Measurements from ENCODE around the gene NADK2.
A peak's percentile ranks its signal among the peaks of the same experiment; 100 is the strongest.
"Not testable (repeated sequence)": the region's sequence is repeated elsewhere in the genome, so short reads cannot be mapped to it uniquely, and the experiment has no call there.

The NADK2 gene, protein sequence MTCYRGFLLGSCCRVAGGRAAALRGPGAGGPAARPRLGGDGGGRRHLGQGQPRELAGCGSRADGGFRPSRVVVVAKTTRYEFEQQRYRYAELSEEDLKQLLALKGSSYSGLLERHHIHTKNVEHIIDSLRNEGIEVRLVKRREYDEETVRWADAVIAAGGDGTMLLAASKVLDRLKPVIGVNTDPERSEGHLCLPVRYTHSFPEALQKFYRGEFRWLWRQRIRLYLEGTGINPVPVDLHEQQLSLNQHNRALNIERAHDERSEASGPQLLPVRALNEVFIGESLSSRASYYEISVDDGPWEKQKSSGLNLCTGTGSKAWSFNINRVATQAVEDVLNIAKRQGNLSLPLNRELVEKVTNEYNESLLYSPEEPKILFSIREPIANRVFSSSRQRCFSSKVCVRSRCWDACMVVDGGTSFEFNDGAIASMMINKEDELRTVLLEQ

DNA sequence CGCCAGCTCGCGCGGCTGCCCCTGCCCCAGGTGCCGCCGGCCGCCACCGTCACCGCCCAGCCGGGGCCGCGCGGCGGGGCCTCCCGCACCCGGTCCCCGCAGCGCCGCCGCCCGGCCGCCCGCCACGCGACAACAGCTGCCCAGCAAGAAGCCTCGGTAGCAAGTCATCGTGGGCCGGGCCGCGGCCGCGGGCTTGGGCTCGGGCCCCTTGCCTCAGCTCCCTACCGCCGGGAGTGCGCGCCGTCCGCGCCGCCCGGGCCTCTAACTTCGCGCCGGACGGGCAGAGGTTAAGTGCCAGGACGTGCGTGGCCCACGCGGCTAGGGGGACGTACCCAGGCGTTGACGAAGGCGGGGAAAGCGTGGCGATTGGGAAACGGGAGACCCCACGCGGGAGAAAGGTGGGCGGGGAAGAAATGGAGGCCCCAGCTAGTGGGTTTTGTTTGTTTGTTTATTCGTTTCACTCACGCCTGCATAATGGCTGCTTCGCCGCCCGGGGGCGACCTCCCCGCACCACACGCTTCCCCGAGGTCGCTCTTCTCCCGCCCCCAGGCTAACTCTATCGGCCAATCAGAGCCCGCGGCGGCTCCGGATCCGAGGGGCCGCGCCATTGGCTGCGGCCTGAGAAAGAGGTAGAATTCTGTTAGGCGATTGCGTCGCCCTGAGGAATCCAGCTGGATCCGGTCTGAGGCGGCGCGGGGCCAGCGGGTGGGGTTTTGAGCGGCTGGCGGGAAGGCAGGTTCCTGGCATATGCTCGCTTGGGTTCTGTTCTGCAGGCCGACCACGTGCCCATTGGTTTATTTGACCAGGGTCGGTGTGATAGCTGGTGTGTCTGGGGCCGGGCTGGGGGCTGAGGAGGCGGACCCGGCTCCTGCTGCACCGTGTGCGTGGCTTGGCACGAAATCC lies at the start of gene NADK2:
NADK2 (minus strand) TSS at position 295 of the 903 bp plus-strand sequence; CDS start at position 168, 127 bp downstream.
- peak; percentile 89 for DNase-seq

DNA sequence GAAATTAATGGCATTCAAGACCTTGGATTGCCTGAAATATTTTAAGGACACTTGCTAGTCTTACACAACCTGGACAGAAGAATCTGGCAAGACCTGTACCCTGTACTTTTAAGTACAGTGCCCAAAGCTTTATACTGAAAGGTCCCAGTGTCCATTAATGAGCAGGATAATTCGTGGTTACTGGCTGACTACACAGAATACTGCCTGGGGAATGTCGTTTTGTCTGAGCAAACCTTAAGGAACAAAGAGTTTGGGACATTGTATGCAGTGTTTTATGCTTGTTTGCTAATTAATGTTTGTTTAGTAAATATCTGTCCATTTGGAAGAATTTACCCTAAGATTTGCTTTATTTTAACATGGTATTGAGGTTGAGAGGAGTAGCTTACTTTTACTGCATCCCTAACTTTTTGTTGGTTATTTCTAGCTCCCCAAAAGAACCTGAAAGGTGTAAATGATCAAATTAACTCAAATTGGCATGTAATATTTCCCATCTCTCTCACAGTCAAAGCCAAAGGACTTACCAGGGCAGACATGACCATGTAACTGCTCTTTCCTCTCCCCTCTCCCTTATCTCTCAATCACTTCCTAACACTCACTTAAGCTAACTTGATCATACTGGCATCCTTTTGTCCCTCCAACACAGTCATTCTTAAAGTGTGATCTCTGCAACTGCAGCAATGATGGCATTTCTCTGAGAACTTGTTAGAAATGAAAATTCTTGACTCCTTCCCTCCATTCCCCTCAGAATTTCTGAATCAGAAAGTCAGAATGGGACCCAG lies 44.3 kb upstream of the NADK2 start:
- DNase-seq: no peak

DNA sequence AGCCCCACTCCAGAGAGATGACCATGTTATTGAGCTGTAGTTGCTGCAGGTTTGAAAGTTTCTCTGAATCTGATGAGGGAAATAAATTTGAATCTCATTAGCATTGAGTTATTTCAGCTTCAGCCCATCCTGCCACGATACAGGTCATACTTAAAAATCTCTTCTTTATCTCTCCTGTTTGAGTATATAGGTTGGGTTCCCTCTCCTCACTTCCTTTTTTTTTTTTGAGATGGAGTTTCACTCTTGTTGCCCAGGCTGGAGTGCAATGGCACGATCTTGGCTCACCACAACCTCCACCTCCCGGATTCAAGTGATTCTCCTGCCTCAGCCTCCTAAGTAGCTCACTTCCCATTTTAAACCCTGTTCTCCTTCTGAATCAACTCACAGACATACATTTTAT lies 42.0 kb upstream of the NADK2 start:
- DNase-seq: not testable (repeated sequence)

DNA sequence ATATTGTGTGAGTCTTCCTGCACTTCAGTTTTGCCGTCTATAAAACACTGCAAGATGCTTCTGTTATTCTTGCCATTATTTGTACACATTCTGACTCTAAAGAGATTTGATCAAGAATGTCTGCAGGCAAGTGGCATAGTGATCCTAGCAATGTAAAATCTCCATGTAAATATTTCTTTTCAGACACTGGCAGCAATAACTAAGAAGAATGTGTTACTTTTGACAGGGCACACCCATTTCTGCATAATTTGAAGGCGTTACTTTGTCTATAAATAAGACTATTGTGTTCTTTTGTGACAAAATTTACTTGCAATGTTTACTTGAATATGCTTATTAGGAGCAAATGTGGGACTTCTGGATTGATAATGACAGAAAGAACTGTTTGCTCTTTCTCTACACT lies 39.9 kb upstream of the NADK2 start:
- no peak for DNase-seq

DNA sequence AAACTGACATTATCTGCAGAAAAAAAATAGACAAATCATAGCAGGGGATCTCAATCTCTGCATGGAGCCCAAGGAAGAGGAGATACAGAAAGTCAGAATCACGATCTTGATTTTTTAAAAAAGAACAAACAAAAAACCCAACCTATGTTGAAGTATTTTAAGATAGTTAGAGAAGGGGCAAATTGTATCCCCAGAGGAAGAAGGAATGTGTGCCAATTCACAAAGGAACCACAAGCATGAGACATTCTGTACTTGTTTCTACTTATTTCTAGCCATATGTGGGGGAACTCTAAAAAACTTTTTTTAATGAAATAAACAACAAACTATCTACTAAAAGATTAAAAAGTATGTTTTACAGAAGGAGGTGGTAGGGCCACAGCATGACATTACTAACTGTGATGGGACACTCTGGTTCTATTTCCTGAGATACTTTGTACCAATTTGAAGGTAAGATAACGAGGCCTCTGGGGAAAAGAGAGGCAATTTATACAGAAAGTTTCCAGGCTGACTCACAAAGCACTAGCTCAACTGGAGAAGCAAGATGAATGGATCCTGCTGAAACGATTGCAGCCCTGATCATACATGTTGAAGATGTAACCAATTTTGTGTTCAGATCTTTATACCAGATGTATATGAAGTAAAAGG lies 37.5 kb upstream of the NADK2 start:
- no peak for DNase-seq

DNA sequence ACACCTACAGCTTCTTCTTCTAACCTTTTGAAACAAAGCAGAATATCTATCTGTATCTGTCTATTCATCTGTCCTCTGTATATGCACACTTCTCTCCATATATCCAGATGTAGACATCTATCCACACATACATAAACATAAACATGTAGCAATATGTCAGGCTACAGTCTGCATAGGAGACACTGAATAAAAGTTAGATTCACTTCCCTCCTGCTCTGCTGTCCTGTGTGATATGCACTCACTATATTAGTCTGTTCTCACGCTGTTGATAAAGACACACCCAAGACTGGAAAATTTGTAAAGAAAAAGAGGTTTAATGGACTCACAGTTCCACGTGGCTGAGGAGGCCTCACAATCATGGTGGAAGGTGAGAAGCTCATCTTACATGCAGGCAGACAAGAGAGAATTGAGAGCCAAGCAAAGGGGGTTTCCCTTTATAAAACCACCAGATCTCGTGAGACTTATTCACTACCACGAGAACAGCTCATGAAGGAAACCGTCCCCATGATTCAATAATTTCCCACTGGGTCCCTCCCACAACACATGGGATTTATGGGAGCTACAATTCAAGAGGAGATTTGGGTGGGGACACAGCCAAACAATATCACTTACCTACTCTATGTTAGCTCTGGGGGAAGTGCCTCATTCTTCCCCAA lies 35.9 kb upstream of the NADK2 start:
- DNase-seq: no peak

DNA sequence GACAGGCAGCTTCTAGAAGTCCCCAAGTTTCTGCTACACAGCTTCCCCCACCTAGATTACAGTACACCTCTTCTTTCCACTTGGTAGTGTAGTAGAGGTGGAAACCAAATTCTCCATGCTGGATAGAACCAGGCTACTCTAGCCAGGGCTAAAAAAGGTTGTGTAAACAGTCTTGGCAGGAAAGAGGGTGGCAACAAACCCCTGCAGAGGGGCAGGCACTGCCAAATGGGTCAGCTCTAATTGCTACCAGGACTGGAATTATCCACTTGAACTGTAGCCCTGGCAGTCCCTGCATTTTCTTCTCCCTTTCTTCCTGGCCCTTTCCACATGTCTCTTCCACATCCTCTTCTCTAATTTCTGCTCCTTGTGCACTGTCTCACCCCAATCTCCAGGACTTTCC lies 35.1 kb upstream of the NADK2 start:
- no peak for DNase-seq

DNA sequence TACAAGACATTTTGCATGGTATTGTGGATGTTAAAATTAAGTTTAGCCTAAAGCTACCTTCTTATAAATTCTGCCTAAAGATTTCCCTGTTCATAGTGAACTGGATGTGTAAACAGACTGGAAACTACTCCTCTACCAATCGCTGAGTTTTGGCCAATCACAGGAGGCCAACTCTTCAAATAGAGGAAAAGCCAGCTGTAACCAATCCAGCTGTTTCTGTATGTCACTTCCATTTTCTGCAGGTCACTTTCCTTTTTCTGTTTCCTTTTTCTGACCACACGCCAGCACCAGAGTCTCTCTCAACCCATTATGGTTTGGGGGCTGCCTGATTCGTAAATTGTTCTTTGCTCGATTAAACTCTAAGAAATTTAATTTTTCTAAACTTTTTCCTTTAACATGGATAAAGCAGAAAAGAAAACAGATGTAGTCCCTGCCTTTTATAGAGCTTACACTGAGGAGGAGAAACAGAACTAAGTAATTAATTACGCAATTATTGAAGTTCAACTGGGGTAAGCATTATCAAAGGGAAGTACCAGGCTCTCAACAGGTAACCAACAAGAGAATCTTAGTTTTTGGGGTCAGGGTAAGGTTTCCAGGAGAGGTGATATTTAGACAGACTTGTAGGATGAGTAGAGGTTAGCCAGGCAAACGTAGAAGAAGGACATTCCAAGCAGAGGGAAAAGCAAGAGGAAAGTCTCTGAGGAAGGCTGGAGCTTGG lies 32.2 kb upstream of the NADK2 start:
- no peak for DNase-seq

DNA sequence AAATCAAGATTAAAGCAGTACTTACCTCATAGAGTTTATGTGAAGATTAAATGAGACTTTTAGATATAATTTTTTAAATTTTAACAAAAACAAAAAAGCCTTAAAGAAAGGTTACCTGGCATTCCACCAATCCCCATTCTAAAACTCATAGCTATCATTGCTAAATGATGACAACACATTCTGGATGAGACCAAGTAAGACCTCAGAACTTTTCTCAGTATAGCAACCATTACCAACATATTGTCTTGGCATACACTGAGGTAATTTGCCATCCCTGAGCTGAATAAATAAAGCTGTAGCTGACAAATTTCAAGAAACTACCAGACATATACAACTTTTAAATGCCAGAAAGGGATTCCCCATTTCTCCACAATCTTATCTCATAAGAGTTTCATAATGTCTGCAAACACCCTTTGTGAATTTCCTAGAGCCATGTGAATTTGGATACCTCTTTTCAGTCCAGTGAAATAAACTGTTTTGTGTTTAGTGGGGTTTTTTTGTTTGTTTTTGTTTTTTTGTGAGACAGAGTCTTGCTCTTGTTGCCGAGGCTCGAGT lies 30.5 kb upstream of the NADK2 start:
- DNase-seq: no peak

DNA sequence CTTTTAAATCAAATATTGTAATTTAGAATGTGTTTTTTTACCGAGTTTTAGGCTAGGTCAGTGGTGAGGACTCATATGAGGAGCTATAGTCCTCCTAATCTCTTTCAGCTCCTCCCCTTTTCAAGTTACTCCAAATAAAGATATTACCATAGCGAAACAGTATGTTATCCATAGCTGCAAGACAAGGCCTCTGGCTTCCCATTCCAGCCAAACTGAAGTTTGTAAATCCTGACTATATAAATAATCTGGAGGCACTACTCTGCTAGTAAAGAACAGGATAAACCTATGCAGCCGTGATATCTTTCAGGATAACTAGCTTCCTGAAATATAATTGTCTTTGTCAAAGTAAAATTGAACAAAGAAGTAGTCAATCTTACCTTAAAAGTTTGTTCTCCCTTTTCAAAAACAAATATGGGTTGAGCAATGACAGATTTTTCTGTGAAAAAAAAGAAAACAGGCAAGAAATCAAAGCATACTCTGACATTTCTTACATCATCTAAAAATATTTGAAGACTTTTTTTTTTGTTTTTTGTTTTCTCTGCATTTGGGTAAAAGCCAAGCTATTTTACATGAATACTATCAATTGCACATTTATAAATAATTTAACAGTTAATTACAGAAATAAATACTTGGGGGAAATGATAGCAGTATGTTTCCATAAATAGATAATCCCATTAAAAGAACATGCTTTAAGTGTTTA lies 29.3 kb upstream of the NADK2 start:
- no peak for DNase-seq

DNA sequence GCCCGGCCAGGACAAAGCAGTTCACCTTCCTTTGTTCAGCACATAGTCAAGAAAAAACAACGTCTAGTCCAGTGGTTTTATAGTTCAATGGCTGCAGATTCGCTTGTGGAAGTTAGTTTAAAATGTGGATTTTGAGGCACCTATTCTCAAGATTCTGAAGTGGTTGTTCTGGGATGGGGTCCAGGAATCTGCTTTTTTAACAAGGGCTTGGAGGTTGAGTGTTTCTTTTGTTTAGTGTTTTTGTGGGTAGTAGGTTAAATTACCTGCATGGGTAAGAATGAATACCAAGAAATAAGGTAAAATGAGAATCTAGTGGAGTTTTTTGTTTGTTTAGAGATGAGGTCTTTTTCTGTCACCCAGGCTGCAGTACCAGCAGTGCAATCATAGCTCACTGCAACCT lies 28.4 kb upstream of the NADK2 start:
- no peak for DNase-seq

DNA sequence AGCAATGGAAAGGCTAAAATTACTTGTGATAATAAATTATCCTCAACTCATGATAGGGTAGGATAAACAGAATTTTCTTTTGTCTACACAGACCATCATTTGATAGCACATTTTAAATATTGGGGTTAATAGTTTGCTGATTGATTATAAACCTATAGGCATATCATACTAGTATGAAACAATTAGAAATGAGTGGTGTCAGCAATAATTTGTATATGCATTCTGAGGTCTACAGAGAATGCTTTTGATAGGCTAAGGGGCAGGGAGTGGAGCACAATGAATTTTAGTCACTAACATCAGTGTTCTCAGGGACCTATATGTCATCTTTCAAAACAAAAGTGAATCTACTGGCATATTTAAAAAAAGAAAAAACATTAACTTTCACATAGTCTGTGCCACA lies 27.8 kb upstream of the NADK2 start:
- DNase-seq: no peak

DNA sequence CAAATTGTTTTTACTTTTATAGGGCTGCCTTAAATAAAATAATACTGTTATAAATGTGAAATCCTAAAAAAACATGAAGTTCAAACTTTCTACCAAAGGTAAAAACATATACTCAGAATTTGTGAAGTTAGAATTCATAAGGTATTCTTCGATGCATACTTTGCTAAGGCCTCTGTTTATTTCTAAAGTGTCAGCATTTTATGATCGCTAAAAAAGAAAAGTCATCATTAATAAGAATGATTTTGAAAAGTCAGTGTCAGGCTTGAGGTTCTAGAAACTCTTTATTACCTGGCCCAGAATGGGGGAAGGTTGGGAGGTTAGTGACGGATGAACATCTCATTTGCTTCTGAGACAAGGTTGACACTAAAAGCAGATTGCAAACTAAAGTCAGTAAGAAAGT lies 26.2 kb upstream of the NADK2 start:
- no peak for DNase-seq

DNA sequence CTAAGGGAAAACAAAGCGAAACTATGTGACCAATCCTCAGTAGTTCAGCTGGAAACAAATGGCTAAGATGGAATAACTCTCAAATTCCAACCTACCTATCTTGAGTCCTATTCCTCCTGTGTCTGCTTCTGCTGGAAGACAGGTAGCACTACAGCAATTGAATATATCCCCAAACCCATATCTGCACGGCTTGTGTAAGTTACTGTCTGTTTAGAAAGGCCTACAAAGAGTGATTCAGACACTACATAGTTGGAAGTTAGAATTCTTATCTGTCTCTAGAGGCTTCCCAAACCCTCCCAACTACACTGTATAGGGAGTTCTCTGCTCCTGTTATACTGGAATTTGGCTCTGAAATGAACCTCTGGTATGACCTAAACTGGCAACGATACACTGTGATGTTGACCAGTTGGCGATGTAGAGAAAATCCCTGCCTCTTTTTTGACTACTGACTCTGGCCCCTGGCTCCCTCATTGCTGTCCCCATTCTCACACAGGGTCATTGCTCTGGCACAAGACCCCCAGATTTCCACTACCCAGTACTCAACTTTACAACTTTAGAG lies 22.6 kb upstream of the NADK2 start:
- DNase-seq: no peak

DNA sequence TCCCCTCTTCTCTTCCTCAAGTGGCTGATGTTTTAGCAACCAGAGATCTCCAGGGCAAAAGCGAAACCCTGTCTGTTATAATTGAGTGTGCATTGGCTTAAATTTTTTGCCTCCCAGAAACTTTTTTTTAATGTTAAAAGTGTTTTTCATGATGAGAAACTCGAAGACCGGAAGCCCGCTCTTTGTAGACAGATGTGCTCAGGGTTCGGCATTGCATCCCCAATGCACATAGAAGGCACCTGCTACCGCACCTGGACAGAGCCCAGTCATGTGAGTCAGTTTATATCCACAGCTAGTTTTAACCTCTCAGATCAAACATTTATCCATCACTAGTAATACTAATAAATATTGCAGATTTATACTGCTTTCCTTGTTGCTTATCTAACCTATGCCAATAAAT lies 19.5 kb upstream of the NADK2 start:
- DNase-seq: no peak

DNA sequence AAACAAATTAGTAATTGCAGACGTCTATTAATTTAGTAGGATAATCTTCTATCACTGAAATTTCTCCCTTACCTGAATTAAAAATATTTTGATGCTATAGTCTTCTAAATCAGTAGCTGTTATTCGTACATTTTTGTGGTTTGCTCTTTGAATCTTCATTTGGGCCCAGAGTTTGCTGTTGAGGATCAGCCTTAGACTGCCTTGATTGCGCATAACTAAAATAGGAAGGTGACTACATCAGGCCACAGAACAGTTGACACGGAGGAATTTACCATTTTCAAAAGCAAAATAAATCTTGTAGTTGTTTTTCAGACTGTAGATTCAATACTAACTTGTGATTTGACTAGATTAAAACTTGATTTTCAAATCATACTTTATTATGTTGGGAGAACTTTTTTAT lies 11.8 kb upstream of the NADK2 start:
- no peak for DNase-seq

DNA sequence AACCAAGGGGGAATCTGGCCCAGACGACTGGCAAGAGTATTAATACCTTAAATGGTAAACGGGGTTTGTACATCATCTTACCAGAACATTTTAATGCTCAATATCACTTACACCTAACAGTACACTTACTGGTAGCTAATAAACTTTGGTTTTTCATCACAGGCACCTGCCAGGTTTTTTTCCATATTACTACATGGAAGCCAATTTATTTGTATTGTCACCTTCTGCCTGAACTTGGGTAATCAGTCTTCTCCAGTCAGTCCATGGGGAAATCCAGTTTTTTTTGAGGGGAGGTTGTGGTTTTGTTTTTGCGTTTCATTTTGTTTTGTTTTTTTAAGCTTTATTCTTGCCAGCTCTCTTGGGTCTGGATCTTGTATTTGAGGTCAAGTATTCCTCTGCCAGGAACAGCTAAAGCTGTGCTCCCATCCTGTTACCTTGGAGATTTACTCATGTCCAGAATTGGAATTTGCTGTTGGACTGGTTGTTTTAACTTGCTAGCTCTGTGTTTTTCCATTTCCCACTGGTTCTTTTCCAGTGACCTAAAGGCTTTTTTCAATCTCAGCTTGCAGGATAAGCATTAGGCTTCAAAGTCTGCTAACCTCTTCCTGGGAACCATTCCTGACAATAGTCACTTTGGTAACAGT lies 11.1 kb upstream of the NADK2 start:
- no peak for DNase-seq

DNA sequence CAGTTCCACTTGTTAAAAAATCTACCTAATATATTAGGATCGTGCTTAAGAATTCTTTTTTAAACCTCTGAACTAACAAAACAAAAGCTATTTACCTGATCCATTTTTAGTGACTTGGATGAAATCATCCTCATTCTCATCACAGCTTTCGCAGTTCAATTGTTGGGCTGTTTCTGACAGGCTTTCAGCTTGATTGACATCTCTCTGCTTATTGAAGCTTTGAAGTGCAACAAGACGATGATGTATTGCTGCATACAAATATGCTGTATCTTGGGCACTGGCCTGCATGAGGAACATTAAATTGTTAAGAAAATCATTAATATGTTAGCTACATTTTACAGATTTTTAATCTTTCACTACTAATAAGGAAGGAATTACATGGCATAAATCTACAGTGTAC lies 9.5 kb upstream of the NADK2 start:
- DNase-seq: no peak

DNA sequence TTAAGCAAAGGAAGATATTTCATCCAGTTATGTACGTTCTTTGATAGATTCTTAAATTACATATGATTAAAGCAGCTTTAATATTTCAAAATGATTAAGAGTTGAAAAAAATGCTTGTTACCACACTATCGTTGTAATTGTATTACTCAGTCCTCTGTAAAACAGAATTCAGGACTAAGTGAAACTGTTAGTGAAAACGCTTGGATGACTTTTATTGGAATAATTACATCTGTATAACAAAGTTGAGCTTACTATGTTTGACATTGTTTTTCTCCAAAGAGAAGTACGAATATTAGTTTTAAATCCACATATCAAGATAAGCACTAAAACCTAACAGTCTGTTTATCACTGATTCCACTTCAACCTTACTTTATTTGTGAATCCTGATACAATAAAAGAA lies 8.7 kb upstream of the NADK2 start:
- no peak for DNase-seq

All from NCI-H510A treated with DMSO at 0.1 percent for 48 hours (cell line).